ENCODE data around the gene TDRD7. TPM values are rescaled to one million over a fixed set of nuclear protein-coding genes. Genes with fewer than 3 reads are reported as not detected.

Gene TDRD7
- total RNA-seq, 1 experiment from 2014 or later: 23.4 TPM

- H3K4me3 ChIP-seq (ENCODE audit: low read length): no peak overlapping the region
- DNase-seq: no peak
- H3K79me2 ChIP-seq (ENCODE audit: low read length): no peaks in the 10 kb centered on the region
- H3K27ac ChIP-seq (ENCODE audit: low read length): no peak overlapping the region
- H3K4me2 ChIP-seq (ENCODE audit: low read depth, low read length, poor library complexity, severe bottlenecking): no peak overlapping the region
- H3K4me1 ChIP-seq (ENCODE audit: low read length): no peaks in the 10 kb centered on the region
- no peaks in the 10 kb centered on the region for H3K27me3 ChIP-seq (ENCODE audit: low read length)
- H3K36me3 ChIP-seq (ENCODE audit: insufficient read depth, low read length): peaks cover 77% of the 10 kb centered on the region
- H2AFZ ChIP-seq (ENCODE audit: low read length): no peak overlapping the region
- H3K9ac ChIP-seq (ENCODE audit: low read length): no peak overlapping the region
- no peaks in the 10 kb centered on the region for H3K9me2 ChIP-seq (replicated peaks; ENCODE audit: insufficient read depth, low read length)
- H4K20me1 ChIP-seq (ENCODE audit: insufficient read depth, low read depth, low read length): no peaks in the 10 kb centered on the region
- H3K9me3 ChIP-seq (ENCODE audit: low read length): peaks cover 7% of the 10 kb centered on the region; the same call in 1 of the 2 replicates
Measured at GRCh38 chr9:97479496-97480159, 67.7 kb downstream of the TDRD7 start.

- Histone ChIP-seq H3K36me3 (ENCODE audit: insufficient read depth, low read length) (peaks cover 77% of the 10 kb centered on the region), H3K9me3 (ENCODE audit: low read length) (peaks cover 7% of the 10 kb centered on the region; the same call in 1 of the 2 replicates), H3K4me2 (ENCODE audit: low read depth, low read length, poor library complexity, severe bottlenecking) (no peak overlapping the region), H3K27me3 (ENCODE audit: low read length) (no peaks in the 10 kb centered on the region), H3K9me2 (replicated peaks; ENCODE audit: insufficient read depth, low read length) (no peaks in the 10 kb centered on the region), H2AFZ (ENCODE audit: low read length) (no peak overlapping the region), H4K20me1 (ENCODE audit: insufficient read depth, low read depth, low read length) (no peaks in the 10 kb centered on the region), H3K4me3 (ENCODE audit: low read length) (no peak overlapping the region), H3K4me1 (ENCODE audit: low read length) (no peaks in the 10 kb centered on the region; the same call in 1 of the 2 replicates), H3K27ac (ENCODE audit: low read length) (no peak overlapping the region), H3K79me2 (ENCODE audit: low read length) (no peaks in the 10 kb centered on the region), H3K9ac (ENCODE audit: low read length) (no peak overlapping the region)
- DNase-seq: no peak
Measured at GRCh38 chr9:97480174-97480573, 68.3 kb downstream of the TDRD7 start.

GRCh38 chr9:97480749-97481148, 68.9 kb downstream of the TDRD7 start:
- H3K9me2 ChIP-seq (replicated peaks; ENCODE audit: insufficient read depth, low read length): no peaks in the 10 kb centered on the region

GRCh38 chr9:97484134-97484533, 72.2 kb downstream of the TDRD7 start:
- Histone ChIP-seq H3K4me3 (ENCODE audit: low read length) (no peak overlapping the region), H3K9ac (ENCODE audit: low read length) (no peak overlapping the region), H3K79me2 (ENCODE audit: low read length) (0 out of 2 replicates have a peak, but pooled peaks cover 5% of the 10 kb centered on the region), H4K20me1 (ENCODE audit: insufficient read depth, low read depth, low read length) (no peaks in the 10 kb centered on the region), H3K27me3 (ENCODE audit: low read length) (no peaks in the 10 kb centered on the region), H3K36me3 (ENCODE audit: insufficient read depth, low read length) (peaks cover 93% of the 10 kb centered on the region), H3K9me3 (ENCODE audit: low read length) (peaks cover 7% of the 10 kb centered on the region; the same call in 1 of the 2 replicates), H3K4me1 (ENCODE audit: low read length) (no peaks in the 10 kb centered on the region; the same call in 1 of the 2 replicates), H3K27ac (ENCODE audit: low read length) (no peak overlapping the region), H3K4me2 (ENCODE audit: low read depth, low read length, poor library complexity, severe bottlenecking) (no peak overlapping the region), H3K9me2 (replicated peaks; ENCODE audit: insufficient read depth, low read length) (no peaks in the 10 kb centered on the region), H2AFZ (ENCODE audit: low read length) (no peak overlapping the region)
- no peak for DNase-seq

More at GRCh38 chr9:97480749-97481148, 68.9 kb downstream of the TDRD7 start:
- Histone ChIP-seq H2AFZ (ENCODE audit: low read length) (no peak overlapping the region), H3K4me3 (ENCODE audit: low read length) (no peak overlapping the region), H3K27ac (ENCODE audit: low read length) (no peak overlapping the region), H3K27me3 (ENCODE audit: low read length) (no peaks in the 10 kb centered on the region), H4K20me1 (ENCODE audit: insufficient read depth, low read depth, low read length) (no peaks in the 10 kb centered on the region), H3K4me1 (ENCODE audit: low read length) (no peaks in the 10 kb centered on the region; the same call in 1 of the 2 replicates), H3K79me2 (ENCODE audit: low read length) (no peaks in the 10 kb centered on the region), H3K9ac (ENCODE audit: low read length) (no peak overlapping the region), H3K36me3 (ENCODE audit: insufficient read depth, low read length) (peaks cover 81% of the 10 kb centered on the region), H3K9me3 (ENCODE audit: low read length) (peaks cover 7% of the 10 kb centered on the region; the same call in 1 of the 2 replicates), H3K4me2 (ENCODE audit: low read depth, low read length, poor library complexity, severe bottlenecking) (no peak overlapping the region)
- DNase-seq: no peak

GRCh38 chr9:97487107-97487506, 75.2 kb downstream of the TDRD7 start:
- peaks cover 71% of the 10 kb centered on the region for H3K36me3 ChIP-seq (ENCODE audit: insufficient read depth, low read length)
- DNase-seq: no peak

GRCh38 chr9:97487861-97488260, 76.0 kb downstream of the TDRD7 start:
- Histone ChIP-seq H3K27me3 (ENCODE audit: low read length) (no peaks in the 10 kb centered on the region), H4K20me1 (ENCODE audit: insufficient read depth, low read depth, low read length) (no peaks in the 10 kb centered on the region), H3K9me2 (replicated peaks; ENCODE audit: insufficient read depth, low read length) (no peaks in the 10 kb centered on the region), H3K9me3 (ENCODE audit: low read length) (no peaks in the 10 kb centered on the region), H2AFZ (ENCODE audit: low read length) (no peak overlapping the region), H3K9ac (ENCODE audit: low read length) (no peak overlapping the region), H3K79me2 (ENCODE audit: low read length) (0 out of 2 replicates have a peak, but pooled peaks cover 9% of the 10 kb centered on the region), H3K4me3 (ENCODE audit: low read length) (no peak overlapping the region), H3K27ac (ENCODE audit: low read length) (no peak overlapping the region), H3K4me2 (ENCODE audit: low read depth, low read length, poor library complexity, severe bottlenecking) (no peak overlapping the region), H3K4me1 (ENCODE audit: low read length) (no peaks in the 10 kb centered on the region; the same call in 1 of the 2 replicates), H3K36me3 (ENCODE audit: insufficient read depth, low read length) (peaks cover 63% of the 10 kb centered on the region)
- no peak for DNase-seq

More at GRCh38 chr9:97487107-97487506, 75.2 kb downstream of the TDRD7 start:
- peaks cover 2% of the 10 kb centered on the region; the same call in 1 of the 2 replicates for H3K9me3 ChIP-seq (ENCODE audit: low read length)
- 0 out of 2 replicates have a peak, but pooled peaks cover 9% of the 10 kb centered on the region for H3K79me2 ChIP-seq (ENCODE audit: low read length)
- H3K4me2 ChIP-seq (ENCODE audit: low read depth, low read length, poor library complexity, severe bottlenecking): no peak overlapping the region
- no peak overlapping the region for H2AFZ ChIP-seq (ENCODE audit: low read length)
- H3K27ac ChIP-seq (ENCODE audit: low read length): no peak overlapping the region
- no peaks in the 10 kb centered on the region for H4K20me1 ChIP-seq (ENCODE audit: insufficient read depth, low read depth, low read length)
- H3K9ac ChIP-seq (ENCODE audit: low read length): no peak overlapping the region
- no peaks in the 10 kb centered on the region; the same call in 1 of the 2 replicates for H3K4me1 ChIP-seq (ENCODE audit: low read length)
- no peaks in the 10 kb centered on the region for H3K27me3 ChIP-seq (ENCODE audit: low read length)
- no peaks in the 10 kb centered on the region for H3K9me2 ChIP-seq (replicated peaks; ENCODE audit: insufficient read depth, low read length)
- H3K4me3 ChIP-seq (ENCODE audit: low read length): no peak overlapping the region

GRCh38 chr9:97491216-97491999, 79.5 kb downstream of the TDRD7 start:
- Histone ChIP-seq H3K9me3 (ENCODE audit: low read length) (no peaks in the 10 kb centered on the region), H3K4me1 (ENCODE audit: low read length) (no peaks in the 10 kb centered on the region), H3K27ac (ENCODE audit: low read length) (no peak overlapping the region), H4K20me1 (ENCODE audit: insufficient read depth, low read depth, low read length) (no peaks in the 10 kb centered on the region), H3K79me2 (ENCODE audit: low read length) (0 out of 2 replicates have a peak, but pooled peaks cover 9% of the 10 kb centered on the region), H2AFZ (ENCODE audit: low read length) (no peak overlapping the region), H3K36me3 (ENCODE audit: insufficient read depth, low read length) (peaks cover 40% of the 10 kb centered on the region), H3K27me3 (ENCODE audit: low read length) (no peaks in the 10 kb centered on the region), H3K9ac (ENCODE audit: low read length) (no peak overlapping the region), H3K4me2 (ENCODE audit: low read depth, low read length, poor library complexity, severe bottlenecking) (no peak overlapping the region), H3K4me3 (ENCODE audit: low read length) (no peak overlapping the region), H3K9me2 (replicated peaks; ENCODE audit: insufficient read depth, low read length) (no peaks in the 10 kb centered on the region)
- DNase-seq: no peak

All from Karpas-422 (cell line).